H1 (cell line): Measurements from ENCODE around the gene AOPEP. TPM values are rescaled to one million over a fixed set of nuclear protein-coding genes. Genes with fewer than 3 reads are reported as not detected.

ENCODE experiments used
- CTCF ChIA-PET: fragments of 300-600 bp; sonication (Branson Sonifier 250); formaldehyde crosslinking; loops from one replicate; lab custom pipeline; 2021; ENCODE audit not compliant: partially characterized antibody; lab: Charles Lee
- POLR2A ChIA-PET: fragments of 300-600 bp; sonication (Branson Sonifier 250); formaldehyde crosslinking; loops from one replicate; lab custom pipeline; 2021; ENCODE audit warnings: inconsistent platforms; ENCODE audit not compliant: partially characterized antibody; lab: Charles Lee
- DNase-seq, 2 experiments: peaks; one replicate each; pipeline versions ENCODE4 v3.0.0 to v3.0.0-alpha.2; 2010 to 2022; ENCODE audit warnings: low spot score in 2 of 2, low read depth in 1 of 2, mixed read lengths in 1 of 2
- FAIRE-seq: peaks from 2 replicates; lab custom pipeline; 2011; peaks lifted over from hg19 to GRCh38; lab: Jason Lieb, UNC
- H2AFZ ChIP-seq: 2 replicates; pipeline ENCODE4 v1.8.1; 2012; ENCODE audit warnings: low read length, inconsistent platforms
- H2AK5ac ChIP-seq: 2 replicates; pipeline ENCODE4 v1.6.1; 2013; ENCODE audit warnings: low read depth, low read length
- H2BK120ac ChIP-seq: replicated peaks from 2 replicates; pipeline ENCODE3; 2013; ENCODE audit warnings: low read depth, low read length, inconsistent platforms
- H2BK12ac ChIP-seq: 2 replicates; pipeline ENCODE4 v1.6.1; 2013; ENCODE audit warnings: low read depth, low read length
- H2BK15ac ChIP-seq: 2 replicates; pipeline ENCODE4 v1.6.1; 2013; ENCODE audit warnings: low read length
- H2BK20ac ChIP-seq: 2 replicates; pipeline ENCODE4 v1.6.1; 2013; ENCODE audit warnings: low read length
- H2BK5ac ChIP-seq: 2 replicates; pipeline ENCODE4 v1.6.1; 2013; ENCODE audit warnings: low read depth, low read length
- H3K14ac ChIP-seq: 2 replicates; pipeline ENCODE4 v1.6.1; 2013; ENCODE audit warnings: inconsistent platforms; ENCODE audit not compliant: insufficient read length
- H3K18ac ChIP-seq: 2 replicates; pipeline ENCODE4 v1.6.1; 2013; ENCODE audit warnings: low read length; ENCODE audit errors: extremely low read depth
- H3K23ac ChIP-seq: 2 replicates; pipeline ENCODE4 v1.6.1; 2013; ENCODE audit warnings: inconsistent platforms; ENCODE audit not compliant: insufficient read length
- H3K23me2 ChIP-seq: 2 replicates; pipeline ENCODE4 v1.6.1; 2013; ENCODE audit warnings: low read depth, low read length
- H3K27ac ChIP-seq: 2 replicates; pipeline ENCODE4 v1.6.1; 2011; ENCODE audit warnings: low read depth, low read length, inconsistent platforms
- H3K27me3 ChIP-seq, 4 experiments: replicated peaks in 1 of 4; 1 replicate in 1 of 4; 2 replicates in 3 of 4; pipeline versions ENCODE4 v1.6.1 to v1.8.1; 2011 to 2013; ENCODE audit warnings: low read length in 3 of 4, mild to moderate bottlenecking in 3 of 4, inconsistent platforms in 2 of 4, mixed read lengths in 2 of 4, moderate library complexity in 1 of 4; ENCODE audit not compliant: control insufficient read depth in 3 of 4, insufficient read depth in 3 of 4; ENCODE audit errors: extremely low read depth in 1 of 4
- H3K36me3 ChIP-seq, 4 experiments: 2 replicates each; pipeline versions ENCODE4 v1.6.1 to v1.8.1; 2011 to 2013; ENCODE audit warnings: mild to moderate bottlenecking in 4 of 4, low read length in 3 of 4, moderate library complexity in 2 of 4, control low read depth in 1 of 4, inconsistent platforms in 1 of 4; ENCODE audit not compliant: insufficient read depth in 4 of 4, control insufficient read depth in 2 of 4
- H3K4ac ChIP-seq: replicated peaks from 2 replicates; pipeline ENCODE3; 2013; ENCODE audit warnings: low read length, low read depth, mixed read lengths, inconsistent platforms; ENCODE audit not compliant: insufficient read length
- H3K4me1 ChIP-seq, 4 experiments: replicated peaks in 1 of 4; 1 replicate in 1 of 4; 2 replicates in 3 of 4; pipeline versions ENCODE4 v1.6.1 to v1.8.1; 2011 to 2013; ENCODE audit warnings: low read length in 3 of 4, inconsistent platforms in 2 of 4, mixed read lengths in 1 of 4; ENCODE audit not compliant: insufficient read depth in 4 of 4, control insufficient read depth in 3 of 4
- H3K4me2 ChIP-seq, 2 experiments: 2 replicates each; pipeline versions ENCODE4 v1.6.1 to v1.8.1; 2011 to 2013; ENCODE audit warnings: low read depth in 2 of 2, low read length in 2 of 2, control low read depth in 1 of 2, inconsistent platforms in 1 of 2, mild to moderate bottlenecking in 1 of 2; ENCODE audit not compliant: insufficient read depth in 1 of 2
- H3K4me3 ChIP-seq, 4 experiments: fragments of 200-600, 300-600 bp in 1 of 4; sonication (generic), shearing (Covaris generic), sonication (Bioruptor Twin) in 1 of 4; 2 replicates each; pipeline versions ENCODE4 v1.5.1 to v1.8.1; 2011 to 2016; ENCODE audit warnings: low read length in 4 of 4, low read depth in 3 of 4, control low read depth in 2 of 4, inconsistent platforms in 2 of 4, mild to moderate bottlenecking in 2 of 4, mixed read lengths in 1 of 4, moderate library complexity in 1 of 4; ENCODE audit not compliant: insufficient read depth in 2 of 4; ENCODE audit errors: extremely low read depth in 1 of 4
- H3K56ac ChIP-seq: replicated peaks from 2 replicates; pipeline ENCODE3; 2013; ENCODE audit warnings: low read depth, mild to moderate bottlenecking, mixed read lengths, low read length, inconsistent platforms; ENCODE audit not compliant: insufficient read length
- H3K79me1 ChIP-seq: 2 replicates; pipeline ENCODE4 v1.6.1; 2013; ENCODE audit warnings: low read depth, low read length, control low read depth
- H3K79me2 ChIP-seq, 2 experiments: 2 replicates each; pipeline versions ENCODE4 v1.6.1 to v1.8.1; 2012 to 2013; ENCODE audit warnings: low read length in 2 of 2, mild to moderate bottlenecking in 2 of 2, inconsistent platforms in 1 of 2; ENCODE audit not compliant: insufficient read depth in 2 of 2, control insufficient read depth in 1 of 2
- H3K9ac ChIP-seq, 4 experiments: replicated peaks in 1 of 4; 1 replicate in 1 of 4; 2 replicates in 3 of 4; pipeline versions ENCODE4 v1.6.1 to v1.8.1; 2011 to 2013; ENCODE audit warnings: low read depth in 3 of 4, low read length in 3 of 4, control low read depth in 2 of 4, mild to moderate bottlenecking in 2 of 4, moderate library complexity in 2 of 4, inconsistent platforms in 1 of 4; ENCODE audit errors: extremely low read depth in 1 of 4
- H3K9me3 ChIP-seq, 2 experiments: 2 replicates each; pipeline versions ENCODE4 v1.6.1 to v1.8.1; 2012 to 2013; ENCODE audit warnings: mild to moderate bottlenecking in 2 of 2, moderate library complexity in 2 of 2, control low read depth in 1 of 2, inconsistent platforms in 1 of 2, low read depth in 1 of 2, low read length in 1 of 2, mixed read lengths in 1 of 2; ENCODE audit not compliant: insufficient read depth in 2 of 2
- H4K20me1 ChIP-seq, 2 experiments: replicated peaks in 1 of 2; 2 replicates each; pipeline versions ENCODE3 to v1.8.1; 2011 to 2013; ENCODE audit warnings: inconsistent platforms in 2 of 2, low read length in 2 of 2, mild to moderate bottlenecking in 1 of 2; ENCODE audit not compliant: insufficient read depth in 2 of 2, control insufficient read depth in 1 of 2
- H4K5ac ChIP-seq: 2 replicates; pipeline ENCODE4 v1.6.1; 2013; ENCODE audit warnings: low read length, low read depth, mixed read lengths, inconsistent platforms; ENCODE audit not compliant: insufficient read length
- H4K8ac ChIP-seq: 2 replicates; pipeline ENCODE4 v1.8.0; 2013; ENCODE audit warnings: mild to moderate bottlenecking, moderate library complexity, low read length, inconsistent platforms; ENCODE audit not compliant: insufficient read depth; ENCODE audit errors: extremely low read depth
- H4K91ac ChIP-seq: replicated peaks from 2 replicates; pipeline ENCODE3; 2013; ENCODE audit warnings: low read length, mixed read lengths, inconsistent platforms; ENCODE audit not compliant: insufficient read length
- KDM4A ChIP-seq: IDR thresholded peaks from one replicate; pipeline ENCODE4 v1.7.1; 2012; ENCODE audit warnings: low read depth, mild to moderate bottlenecking, moderate library complexity, low read length, inconsistent platforms; ENCODE audit not compliant: severe bottlenecking
- TCF12 ChIP-seq: IDR thresholded peaks from 2 replicates; pipeline ENCODE4 v1.6.1; 2011; ENCODE audit warnings: low read depth, mild to moderate bottlenecking, low read length
- WGBS, 2 experiments: shearing (Covaris generic) in 1 of 2; methylation state at CpG; one replicate each; pipeline versions ENCODE4 v1.1.6 to v1.1.7; 2013 to 2015; ENCODE audit warnings: low lambda C conversion rate in 2 of 2, mixed read lengths in 2 of 2, inconsistent platforms in 1 of 2, low coverage in 1 of 2, missing lambda C conversion rate in 1 of 2; ENCODE audit not compliant: insufficient replicate concordance in 2 of 2, insufficient coverage in 1 of 2, insufficient read length in 1 of 2; ENCODE audit errors: extremely low coverage in 1 of 2, missing lambda C conversion rate in 1 of 2; 5-methylcytosine and 5-hydroxymethylcytosine counted together
- polyA plus RNA-seq, 7 experiments: library from polyadenylated mRNA; depleted of rRNA in 3 of 7; stranded (reverse) in 5 of 7; unstranded in 2 of 7; fragments of >200 nt in 5 of 7; fragments of 200-250 nt in 2 of 7; gene quantifications; 1 replicate in 5 of 7; 2 replicates in 1 of 7; 4 replicates in 1 of 7; pipeline versions ENCODE4 v1.2.1 to v1.2.3, GENCODE V29; 2011 to 2013; ENCODE audit warnings: missing spikeins in 2 of 7, mixed read lengths in 2 of 7
- total RNA-seq: library from RNA; stranded (reverse); fragmentation: NEBNext Ultra II Directional; extraction: Animal tissue kit (Norgen Biotek cat#: 25700); gene quantifications from 2 replicates; pipeline ENCODE4 v1.2.1, GENCODE V29; 2021

The AOPEP gene
- total and polyA plus RNA-seq, 2 of the 8 experiments (the other 6 are each of a cell fraction or from before 2014, with no cell fraction given) = 6.1 to 14.3 TPM

- Histone ChIP-seq H3K79me2 (no peaks in the 10 kb centered on the region; a peak in 1 of 4 replicates), H3K9me3 (no peaks in the 10 kb centered on the region), H2AK5ac (no peak overlapping the region), H2BK120ac (no peak overlapping the region), H3K23ac (no peak overlapping the region), H3K27ac (no peak overlapping the region), H3K79me1 (no peaks in the 10 kb centered on the region), H3K4me1 (peaks cover 0 to 3% (median 1%) of the 10 kb centered on the region in 4 experiments; a peak in 3 of 7 replicates), H3K4me3 (no peak overlapping the region), H4K91ac (no peak overlapping the region), H3K27me3 (no peaks in the 10 kb centered on the region), H3K14ac (no peak overlapping the region), H2BK20ac (no peak overlapping the region), H2AFZ (no peak overlapping the region), H3K36me3 (no peaks in the 10 kb centered on the region), H4K8ac (peak overlapping the region; percentile 51; the same call in 1 of the 2 replicates), H3K56ac (no peak overlapping the region), H3K9ac (no peak overlapping the region), H3K4ac (no peak overlapping the region), H4K5ac (no peak overlapping the region), H4K20me1 (no peaks in the 10 kb centered on the region), H2BK15ac (no peak overlapping the region), H2BK12ac (no peak overlapping the region), H3K4me2 (no peak overlapping the region), H3K23me2 (no peaks in the 10 kb centered on the region), H3K18ac (no peak overlapping the region), H2BK5ac (no peak overlapping the region)
- POLR2A ChIA-PET = no interaction called here
- WGBS, 2 experiments = 88% methylated on average over 21 of the region's 21 CpGs; no CpG with 5 or more reads in 1 of the 2 experiments
- CTCF ChIA-PET = no interaction called here
- FAIRE-seq = no peak
- DNase-seq = no peak
- TF ChIP-seq TCF12 (no peak), KDM4A (no peak)
Observed at GRCh38 chr9:94927762-94928670, 201.5 kb downstream of the AOPEP start.
